GM19240 (cell line): ENCODE results near the gene DIPK1B.
A peak's percentile ranks its signal among the peaks of the same experiment; 100 is the strongest.

ENCODE experiments used
- DNase-seq: peaks from one replicate; pipeline ENCODE4 v3.0.0; 2011; ENCODE audit warnings: low spot score; ENCODE audit not compliant: insufficient read length

The DIPK1B gene

GRCh38 chr9:136738960-136739359, 26.6 kb downstream of the DIPK1B start:
- DNase-seq, result no peak

- no peak for DNase-seq
Measured at GRCh38 chr9:136739509-136739908, 27.1 kb downstream of the DIPK1B start.

- DNase-seq, result no peak
Measured at GRCh38 chr9:136740069-136740468, 27.7 kb downstream of the DIPK1B start.

- DNase-seq, result no peak
Measured at GRCh38 chr9:136740491-136740890, 28.1 kb downstream of the DIPK1B start.

DNA sequence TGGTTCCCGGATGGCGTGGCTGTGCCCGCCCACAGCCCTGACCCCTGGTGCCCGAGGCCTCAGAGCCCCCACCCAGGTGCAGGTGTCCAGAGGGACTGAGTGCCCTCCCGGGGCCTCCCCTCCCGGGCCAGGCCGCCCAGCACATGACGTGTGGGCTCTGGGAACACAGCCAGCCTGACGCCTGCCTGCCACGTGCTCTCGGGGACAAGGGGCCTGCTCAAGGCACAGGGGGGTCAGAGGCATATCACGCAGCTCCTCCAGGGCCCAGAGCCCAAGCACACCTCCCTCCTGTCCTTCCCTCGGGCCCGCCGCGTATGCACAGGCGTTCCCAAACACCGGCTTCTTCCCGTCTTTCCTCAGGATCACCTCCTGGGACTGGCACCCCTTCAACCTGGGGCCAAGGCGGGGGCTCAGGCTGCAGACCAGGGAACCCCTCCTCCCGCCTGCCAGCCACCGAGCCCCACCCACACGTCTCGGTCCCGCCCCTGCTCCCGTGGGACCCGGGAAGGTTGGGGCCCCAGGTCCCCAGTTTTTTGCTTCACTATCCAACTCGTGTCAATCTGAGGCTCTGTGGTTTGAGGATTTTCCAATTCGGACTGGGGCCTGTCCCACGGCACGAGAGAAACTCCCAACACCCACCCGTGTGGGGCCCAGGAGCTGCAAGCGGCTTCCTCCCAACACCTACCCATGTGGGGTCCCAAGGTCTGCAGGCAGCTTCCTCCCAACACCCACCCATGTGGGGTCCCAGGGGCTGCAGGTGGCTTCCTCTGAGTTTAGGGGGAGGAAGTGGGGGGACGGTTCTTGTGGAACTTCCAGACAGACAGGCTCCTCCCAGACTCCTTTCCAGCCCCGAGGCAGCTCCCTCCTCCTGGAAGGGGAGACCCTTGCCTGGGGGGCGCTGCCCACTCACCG, 28.9 kb downstream of the DIPK1B start:
- no peak for DNase-seq

DNA sequence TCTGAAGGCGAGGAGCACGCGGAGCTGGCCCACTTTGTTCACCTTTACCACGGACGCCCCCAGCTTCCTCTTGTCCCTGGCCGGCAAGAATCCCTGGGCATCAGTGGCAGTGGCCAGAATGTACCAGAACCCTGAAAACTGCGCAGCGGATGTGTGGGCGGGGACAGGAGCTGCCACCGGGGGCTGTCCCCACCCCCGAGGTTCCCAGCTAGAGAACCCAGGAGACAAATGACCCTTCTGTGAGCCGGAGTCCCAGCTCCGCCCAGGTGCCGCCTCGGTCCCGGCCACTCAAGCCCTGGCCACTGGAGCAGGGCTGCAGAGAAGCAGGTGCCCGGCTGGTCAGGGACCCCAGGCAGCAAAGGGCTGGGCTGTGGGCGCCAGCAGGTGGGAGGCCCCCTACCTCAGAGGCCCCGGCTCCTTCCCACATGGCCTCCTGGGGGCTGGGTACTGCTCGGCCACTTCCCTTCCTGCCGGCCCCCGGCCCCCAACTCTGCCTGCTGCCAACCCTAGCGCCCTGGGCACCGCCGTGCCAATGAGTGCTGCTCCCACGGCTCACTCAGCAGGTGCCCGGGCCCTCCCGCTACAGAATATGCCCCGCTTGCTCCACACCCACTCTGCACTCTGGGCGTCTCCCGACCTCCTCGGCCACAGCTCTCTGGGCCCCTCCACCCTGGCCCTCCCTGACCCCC, 29.7 kb downstream of the DIPK1B start:
- peak; percentile 52 for DNase-seq

GRCh38 chr9:136742591-136743391, 30.4 kb downstream of the DIPK1B start, which contains the start of gene LCN10:
Gene LCN10, minus strand, starts transcription at chr9:136742940. Its CDS starts 37 bp downstream, at chr9:136742903.
- DNase-seq, result no peak

DNA sequence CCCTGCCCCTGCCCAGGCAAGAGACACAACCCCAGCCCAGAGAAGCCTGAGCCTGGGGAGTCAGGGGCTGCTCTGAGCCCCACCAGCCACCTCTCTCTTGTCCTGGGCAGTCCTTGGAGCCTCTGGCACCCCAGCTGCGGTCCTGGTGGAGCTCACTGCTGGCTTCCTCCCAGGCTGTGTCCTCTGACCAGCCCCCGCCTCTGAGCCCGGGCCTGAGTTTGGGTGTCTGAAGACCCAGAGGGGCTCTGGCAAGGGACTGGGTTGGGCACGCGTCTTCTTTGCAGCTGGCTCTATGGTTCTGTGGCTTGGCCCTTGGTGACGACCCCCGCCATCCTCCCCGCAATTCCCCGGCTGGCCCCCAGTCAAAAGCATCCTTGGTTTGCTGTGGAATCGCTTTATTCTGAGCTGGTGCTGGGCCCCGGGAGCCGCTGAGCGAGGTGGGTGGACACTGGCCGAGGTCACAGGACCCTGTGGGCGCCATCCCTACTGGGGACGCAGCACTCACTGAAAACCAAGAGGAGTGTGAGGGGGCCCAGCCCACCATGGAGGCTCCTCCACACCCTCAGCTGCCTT, 31.4 kb downstream of the DIPK1B start:
- no peak for DNase-seq

GRCh38 chr9:136744773-136745172, 32.4 kb downstream of the DIPK1B start:
- no peak for DNase-seq

DNA sequence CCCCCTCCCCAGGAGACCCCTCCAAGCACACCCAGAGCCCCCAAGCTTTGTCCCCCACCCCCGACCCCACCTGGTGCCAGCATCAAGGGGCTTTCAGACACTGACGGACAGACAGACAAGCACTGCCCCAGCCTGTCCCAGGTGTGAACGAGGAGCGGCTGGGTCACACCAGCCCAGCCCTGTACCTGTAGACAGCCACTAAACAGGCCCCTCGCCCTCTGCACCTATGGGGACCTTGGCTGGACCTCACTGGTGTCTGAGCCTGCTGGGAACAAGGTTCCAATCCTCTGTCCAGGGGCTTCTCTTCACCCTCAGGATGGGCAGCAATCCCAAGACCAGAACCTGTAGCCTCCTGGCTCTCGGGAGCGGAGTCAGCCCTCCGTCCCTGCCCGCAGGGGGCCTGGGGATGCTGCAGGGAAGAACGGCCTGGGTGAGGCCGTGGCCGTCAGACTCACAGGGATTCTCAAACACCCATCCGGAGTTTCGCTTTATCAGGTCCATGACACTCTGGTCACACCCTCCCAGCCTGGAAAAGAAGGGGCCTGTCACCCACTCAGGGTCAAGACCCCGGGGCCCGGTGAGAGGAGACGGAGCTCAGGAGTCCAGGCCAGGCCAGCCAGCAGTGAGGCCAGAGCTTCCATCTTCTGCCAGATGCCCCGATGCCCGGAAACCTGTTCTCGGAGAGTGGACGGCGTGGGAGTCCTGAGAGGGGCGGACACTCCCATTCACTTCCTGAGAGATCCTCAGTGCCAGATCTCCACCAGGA, 33.2 kb downstream of the DIPK1B start:
- DNase-seq, result no peak

DNA sequence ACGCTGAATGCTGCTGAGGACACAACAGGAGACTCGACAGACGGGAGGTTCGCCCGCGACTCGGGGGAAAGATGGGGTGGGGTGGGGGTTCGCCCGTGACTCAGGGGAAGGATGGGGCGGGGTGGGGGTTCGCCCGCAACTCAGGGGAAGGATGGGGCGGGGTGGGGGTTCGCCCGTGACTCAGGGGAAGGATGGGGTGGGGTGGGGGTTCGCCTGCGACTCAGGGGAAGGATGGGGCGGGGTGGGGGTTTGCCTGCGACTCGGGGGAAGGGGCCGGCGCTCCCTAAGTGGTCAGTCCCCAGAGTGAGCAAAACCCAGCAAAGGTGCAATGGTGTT, 33.8 kb downstream of the DIPK1B start:
- DNase-seq, result no peak

DNA sequence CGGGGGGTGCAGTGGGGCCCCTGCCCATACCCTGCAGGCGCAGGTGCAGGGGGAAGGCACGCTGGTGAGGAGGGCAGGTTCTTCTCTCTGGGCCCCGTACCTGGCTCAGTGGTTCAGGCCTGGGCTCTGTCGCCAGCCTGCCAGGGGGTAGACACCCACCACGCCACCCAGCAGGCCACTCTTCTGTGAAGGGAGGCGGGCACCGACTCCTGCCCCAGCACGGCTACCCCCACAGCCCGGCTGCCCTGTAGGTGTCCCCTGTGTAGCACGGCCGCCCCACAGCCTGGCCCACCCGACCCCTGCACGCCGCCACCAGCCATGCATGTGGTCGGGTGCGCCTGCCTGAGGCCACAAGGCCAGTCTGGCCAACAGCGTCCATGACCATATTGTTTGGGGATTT, 34.2 kb downstream of the DIPK1B start:
- no peak for DNase-seq

GRCh38 chr9:136747161-136748060, 35.0 kb downstream of the DIPK1B start:
- no peak for DNase-seq

GRCh38 chr9:136748201-136748600, 35.8 kb downstream of the DIPK1B start, which contains the start of gene LCN6:
Gene LCN6, minus strand, starts transcription at chr9:136748525. Its CDS starts 42 bp downstream, at chr9:136748483.
- no peak for DNase-seq

GRCh38 chr9:136748666-136749611, 36.6 kb downstream of the DIPK1B start:
- no peak for DNase-seq

- DNase-seq, result no peak
Measured at GRCh38 chr9:136750526-136750925, 38.2 kb downstream of the DIPK1B start.

- DNase-seq, result no peak
Measured at GRCh38 chr9:136751244-136751643, 38.9 kb downstream of the DIPK1B start.

- no peak for DNase-seq
Measured at GRCh38 chr9:136751814-136752213, 39.4 kb downstream of the DIPK1B start.
